HG02623 (cell line): Measurements from ENCODE around the gene FHOD3.

Experiments used
- ATAC-seq: cut with Tn5 transposase; IDR thresholded peaks from one replicate; pipeline ENCODE4 v1.9.1; 2021; ENCODE audit warnings: moderate library complexity; ENCODE audit not compliant: unreplicated experiment

FHOD3 gene

DNA sequence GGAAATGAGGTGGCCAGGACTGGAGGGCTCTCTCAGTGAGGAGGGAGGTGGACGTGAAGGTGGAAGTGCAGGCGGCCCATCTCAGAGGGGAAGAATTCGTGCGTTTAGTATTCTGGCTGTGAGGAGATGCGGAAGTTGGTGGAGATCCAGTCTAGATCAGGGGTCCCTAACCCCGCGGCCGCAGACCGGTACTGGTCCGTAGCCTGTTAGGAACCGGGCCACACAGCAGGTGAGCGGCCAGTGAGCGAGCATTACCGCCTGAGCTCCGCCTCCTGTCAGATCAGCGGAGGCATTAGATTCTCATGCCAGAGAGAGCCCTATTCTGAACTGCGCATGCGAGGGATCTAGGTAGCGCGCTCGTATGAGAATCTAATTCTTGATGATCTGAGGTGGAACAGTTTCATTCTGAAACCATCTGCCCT is 1.6 kb upstream of the FHOD3 start:
- no peak for ATAC-seq

DNA sequence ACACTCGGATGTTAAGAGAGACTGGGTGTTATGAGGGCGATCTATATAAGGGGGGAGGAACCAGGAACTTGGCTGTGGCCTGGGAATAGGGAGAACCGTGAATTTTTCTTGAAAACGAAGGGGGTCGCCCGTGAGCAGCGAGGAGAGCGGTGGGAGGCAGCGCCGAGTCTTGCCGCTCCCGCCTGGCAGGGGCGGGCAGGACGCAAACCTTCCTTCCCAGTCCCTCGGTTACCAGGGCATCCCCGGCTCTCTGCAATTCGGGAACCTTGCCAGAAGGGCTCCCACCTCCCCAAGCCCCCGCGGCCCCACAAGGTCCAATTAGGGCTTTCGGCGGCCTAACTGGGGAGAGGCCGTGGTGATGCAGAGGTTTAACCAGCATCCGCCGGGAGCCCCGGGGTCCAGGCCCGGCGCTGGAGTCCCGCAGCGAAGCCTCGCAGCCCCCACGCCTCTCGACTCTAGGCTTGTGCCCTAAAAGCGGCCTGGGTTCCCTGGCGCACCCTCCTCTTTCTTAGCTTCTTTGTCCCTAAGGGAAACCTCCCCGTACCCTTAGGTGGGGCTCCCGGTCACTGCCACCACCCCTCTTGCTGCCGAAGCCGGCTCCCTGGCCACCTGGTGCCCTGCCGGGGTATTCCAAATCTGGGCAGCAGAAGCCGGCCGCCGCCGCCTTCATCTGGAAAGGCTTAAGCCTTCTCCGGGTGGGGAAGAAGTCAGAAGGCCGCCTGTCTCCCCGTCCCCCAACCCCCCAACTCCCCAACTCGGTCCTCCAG is 680 bp upstream of the FHOD3 start:
- ATAC-seq, result no peak

DNA sequence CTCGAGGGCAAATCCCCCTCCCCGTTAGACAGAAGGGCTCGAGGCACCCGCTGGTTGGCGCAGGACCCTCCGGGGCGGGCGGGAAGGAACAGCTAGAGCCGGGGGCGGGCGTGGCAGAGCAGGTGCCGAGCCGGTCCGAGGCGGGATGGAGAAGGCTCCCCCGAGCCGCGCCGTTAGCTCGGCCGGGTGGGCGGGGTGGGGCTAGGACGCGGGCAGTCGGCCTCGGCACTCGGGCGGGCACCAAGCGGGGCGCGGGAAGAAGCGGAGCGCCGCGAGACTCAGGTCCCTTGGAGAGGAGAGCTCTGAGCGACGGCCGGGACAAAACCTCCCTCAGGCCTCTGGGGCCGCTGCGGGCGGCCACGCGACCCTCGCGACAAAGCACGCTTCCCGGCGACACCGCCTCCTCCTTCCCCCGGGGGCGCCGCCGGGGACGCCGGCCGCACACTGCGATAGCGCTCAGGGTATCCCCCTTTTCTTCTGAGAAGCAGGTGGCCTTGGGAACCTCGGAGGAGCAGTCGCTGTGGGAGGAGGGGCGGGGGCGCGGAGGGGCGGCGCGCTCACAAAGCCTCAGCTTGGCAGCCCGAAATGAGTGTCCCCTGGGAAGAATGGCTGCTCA is 721 bp downstream of the FHOD3 start:
- no peak for ATAC-seq

DNA sequence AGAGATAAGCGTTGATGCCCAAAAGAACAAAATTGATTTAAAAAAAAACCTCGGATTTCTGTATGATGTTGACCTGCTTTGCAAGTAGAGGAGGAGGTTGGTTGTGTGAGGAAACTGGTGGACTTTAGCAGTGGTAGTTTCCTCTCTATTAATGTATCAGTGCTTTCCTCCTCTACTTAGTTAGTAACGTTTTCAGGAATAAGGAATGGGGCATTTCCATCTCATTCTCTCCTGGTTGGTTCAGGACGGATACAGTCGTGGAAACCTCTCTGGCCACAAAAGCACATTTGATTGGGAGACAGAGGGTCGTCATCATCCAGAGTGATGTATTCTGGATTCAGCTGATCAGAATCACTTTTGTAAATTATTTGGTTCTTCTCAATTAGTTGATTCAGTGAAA is 1.5 kb downstream of the FHOD3 start:
- no peak for ATAC-seq

DNA sequence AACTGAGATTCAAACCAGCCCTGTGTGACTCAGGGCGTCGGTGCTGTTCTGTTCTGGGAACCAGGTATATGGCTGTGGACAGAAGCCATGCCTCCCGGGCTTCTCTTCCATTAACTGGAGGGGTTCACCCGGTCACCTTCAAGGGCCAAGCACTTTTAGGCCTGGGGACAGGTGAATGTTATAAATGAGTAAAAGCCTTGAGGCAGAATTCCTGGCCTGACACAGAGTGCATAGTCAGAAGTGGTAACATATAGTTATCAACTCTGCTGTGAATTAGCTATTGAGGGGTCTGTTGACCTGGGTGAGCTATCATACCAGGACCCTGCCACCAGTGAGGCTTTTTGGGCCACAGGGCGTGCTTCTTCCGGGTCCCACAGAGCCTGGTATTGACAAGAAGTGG is 2.7 kb downstream of the FHOD3 start:
- no peak for ATAC-seq

DNA sequence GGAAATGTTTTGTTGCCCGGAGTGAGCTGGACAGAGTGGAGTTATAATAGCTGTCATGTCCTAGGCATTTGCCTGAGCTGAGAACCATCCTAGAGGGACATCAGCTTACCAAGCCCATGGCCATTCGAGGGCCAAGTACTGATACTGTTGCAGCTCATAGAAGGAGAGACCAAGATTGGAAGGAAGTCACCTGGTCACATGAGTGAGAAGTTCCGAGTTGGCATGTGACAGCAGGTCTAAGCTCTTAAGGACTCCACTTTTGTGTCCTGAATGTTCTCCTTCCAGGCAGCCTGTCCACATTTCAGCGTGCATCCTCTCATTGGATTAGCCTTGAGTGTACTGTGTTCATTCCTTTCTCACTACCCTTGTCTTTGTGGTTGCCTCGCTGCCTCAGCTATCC is 4.4 kb downstream of the FHOD3 start:
- no peak for ATAC-seq

DNA sequence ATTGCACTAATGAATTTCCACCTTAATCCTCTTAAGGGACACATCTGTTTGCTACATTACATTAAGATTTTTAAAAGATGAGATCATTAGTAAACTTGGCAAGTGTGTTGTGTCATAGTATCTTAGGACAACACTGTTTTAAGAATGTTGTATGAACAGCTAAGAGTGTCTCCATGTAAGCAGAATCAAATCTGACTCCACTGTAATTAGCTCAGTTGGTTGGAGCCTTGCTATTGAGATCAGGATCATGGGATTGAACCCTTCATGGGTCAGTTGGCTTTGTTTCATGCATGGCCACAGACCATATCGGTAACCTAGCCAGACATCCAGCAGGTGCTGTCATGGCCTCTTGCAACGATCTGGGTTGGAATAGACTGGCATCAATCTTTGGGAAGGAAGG is 5.2 kb downstream of the FHOD3 start:
- ATAC-seq, result no peak

DNA sequence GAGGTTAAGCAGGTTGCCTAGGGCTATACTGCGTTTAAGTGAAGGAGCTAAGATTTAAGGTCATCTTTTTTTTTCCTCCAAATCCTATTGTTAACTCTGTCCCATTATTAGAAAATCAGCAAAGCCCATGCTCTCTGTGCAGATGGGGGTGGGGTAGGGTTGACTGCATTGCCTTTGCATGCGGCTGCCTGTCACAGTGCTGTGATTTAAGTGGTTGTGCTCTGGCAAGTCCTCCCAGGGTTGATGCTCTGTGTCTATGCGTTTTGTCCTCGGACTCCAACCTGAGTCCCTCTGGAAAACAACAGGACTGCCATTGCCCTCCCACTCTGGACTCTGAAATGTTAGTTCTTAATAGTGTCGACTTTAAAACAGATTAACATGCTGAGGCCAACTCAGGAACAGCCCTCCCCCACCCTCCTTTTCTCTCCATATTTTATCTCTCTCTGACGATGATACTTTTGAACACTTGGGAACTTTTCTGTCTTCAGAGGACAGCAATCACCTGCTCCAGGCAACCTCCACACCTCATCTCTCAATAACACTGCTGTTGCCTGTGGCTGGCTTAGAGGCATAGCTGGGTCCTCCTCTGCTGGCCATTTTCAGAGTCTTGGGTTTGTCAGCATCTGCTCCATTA is 5.8 kb downstream of the FHOD3 start:
- no peak for ATAC-seq

DNA sequence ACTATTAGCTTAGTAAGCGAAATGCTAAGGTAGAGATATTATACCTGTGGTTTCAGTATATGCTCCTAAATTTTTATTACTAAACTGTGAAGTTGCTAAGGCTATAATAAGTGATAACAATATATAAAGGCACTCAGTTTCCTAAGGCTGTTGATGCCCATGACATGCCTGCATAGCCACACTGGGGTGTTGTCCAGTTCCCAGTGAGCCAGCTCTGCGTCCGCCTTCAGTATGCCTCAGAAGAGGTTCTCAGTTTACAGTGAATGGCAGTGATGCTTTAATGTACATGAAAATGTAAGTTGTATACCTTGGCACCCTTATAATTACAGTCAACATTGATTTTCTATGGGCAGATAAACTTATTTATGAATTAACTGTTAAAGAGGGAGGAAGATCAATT is 7.2 kb downstream of the FHOD3 start:
- no peak for ATAC-seq

DNA sequence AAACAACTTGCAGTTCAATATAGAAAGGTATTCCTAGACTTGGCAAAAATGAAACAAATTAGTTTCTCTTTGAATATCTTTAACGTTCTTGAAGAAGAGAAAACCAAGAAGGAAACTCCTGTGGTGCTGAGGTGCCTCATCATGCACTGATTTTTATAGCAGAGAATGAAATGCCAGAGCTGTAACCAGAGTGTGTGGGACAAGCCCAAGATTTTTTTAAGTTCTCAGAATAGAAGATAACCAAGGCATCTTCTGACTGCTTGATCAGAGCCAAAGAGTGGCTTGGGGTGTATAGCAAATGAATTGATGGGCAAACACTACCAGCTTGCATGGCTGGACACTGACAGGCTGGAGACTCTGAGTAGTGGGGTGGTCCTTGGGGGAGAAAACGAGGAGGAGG is 7.9 kb downstream of the FHOD3 start:
- no peak for ATAC-seq

DNA sequence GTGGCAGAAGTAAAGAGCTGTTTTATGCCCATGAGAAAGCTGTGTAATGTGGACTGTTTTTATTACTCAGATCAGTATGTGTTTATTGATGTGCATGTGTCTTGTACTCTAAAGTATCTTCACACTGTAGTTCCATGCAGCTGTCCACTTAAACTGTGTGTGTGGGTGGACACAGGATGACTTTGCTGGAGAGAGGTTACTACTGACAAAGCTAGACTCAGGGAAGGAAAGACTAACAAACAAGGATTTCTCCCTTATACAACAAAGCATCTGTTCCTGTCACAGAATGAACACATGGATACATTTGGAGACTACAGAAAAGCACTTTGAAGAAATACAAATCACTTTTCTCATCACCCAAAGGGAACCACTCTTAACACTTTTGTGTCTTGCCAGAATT is 10.0 kb downstream of the FHOD3 start:
- no peak for ATAC-seq

DNA sequence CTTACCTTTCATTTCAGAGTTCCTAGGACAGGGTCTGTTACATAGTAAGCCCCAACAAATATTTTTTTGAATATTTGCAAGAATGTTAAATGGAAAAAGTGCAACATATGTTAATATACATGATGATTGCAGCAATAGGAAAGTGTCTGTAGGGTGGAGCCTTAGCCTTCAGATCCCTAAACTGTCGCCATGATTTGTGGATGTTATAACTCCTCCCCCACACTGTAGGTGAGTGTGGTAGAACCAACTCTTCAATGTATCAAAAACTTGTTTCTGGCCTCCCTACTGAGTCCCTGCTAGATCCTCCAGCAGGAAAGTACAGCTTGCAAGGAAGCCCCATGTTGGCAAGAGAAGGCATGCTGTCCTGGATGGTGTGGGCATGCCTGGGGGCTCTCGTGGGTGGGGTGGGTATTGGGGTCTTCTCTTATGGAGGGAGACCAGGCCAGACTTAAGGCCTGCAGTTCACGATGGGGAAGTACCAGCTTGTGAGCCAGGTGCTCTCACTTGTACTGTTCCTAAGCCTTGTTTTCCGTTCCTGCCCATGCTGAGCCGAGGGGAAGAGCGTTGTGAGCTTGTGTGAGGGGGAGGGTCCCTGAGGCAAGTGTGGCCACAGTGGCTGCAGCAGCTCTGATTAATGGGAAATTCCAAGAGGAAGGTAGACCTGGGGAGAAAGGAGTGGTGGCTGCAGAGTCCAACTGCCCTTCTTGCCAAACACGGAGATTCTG is 11.4 kb downstream of the FHOD3 start:
- ATAC-seq, result no peak

DNA sequence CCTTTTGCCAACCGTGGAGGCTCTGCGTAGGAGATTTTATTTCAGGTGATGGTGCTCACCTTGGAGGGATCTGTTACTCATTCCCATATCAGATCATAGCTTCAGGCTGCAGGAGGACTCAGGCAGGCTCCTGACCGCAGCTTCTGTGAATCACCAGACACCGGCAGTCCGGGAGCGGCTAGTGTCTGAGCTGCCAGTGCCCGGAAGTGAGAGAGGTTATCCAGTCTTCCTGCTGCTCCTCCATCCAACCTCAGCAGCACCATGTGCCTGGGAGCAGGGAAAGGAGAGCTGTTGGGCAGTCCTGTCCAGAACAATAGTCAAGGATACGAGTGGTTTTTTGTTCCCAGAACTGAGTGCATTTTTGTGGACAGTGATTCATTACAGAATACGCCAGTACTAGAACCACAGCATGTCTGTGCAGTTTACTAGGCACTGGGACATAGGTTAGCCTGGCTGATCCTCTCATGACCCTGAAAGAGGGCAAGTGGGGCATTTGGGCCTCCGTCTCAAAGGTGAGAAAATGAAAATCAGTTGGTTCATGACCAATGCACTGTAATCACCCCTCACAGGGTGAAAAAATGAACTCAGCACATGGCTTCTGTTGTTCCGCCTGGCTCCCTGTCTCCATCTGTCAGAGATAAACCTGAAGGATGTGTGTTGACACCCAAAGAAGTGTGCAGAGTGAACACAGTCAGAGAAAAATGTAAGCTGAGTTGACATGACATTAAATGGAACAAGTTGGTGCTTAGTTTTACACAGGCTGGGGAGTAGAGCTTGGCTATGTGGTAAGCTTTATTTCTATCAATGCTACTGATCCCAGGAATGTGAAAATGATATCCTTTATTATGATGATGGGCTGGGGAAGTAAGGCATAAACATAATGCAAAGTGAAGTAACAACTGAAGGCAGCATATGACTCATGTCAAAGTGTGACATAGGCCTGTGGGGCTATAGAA is 12.2 kb downstream of the FHOD3 start:
- no peak for ATAC-seq

DNA sequence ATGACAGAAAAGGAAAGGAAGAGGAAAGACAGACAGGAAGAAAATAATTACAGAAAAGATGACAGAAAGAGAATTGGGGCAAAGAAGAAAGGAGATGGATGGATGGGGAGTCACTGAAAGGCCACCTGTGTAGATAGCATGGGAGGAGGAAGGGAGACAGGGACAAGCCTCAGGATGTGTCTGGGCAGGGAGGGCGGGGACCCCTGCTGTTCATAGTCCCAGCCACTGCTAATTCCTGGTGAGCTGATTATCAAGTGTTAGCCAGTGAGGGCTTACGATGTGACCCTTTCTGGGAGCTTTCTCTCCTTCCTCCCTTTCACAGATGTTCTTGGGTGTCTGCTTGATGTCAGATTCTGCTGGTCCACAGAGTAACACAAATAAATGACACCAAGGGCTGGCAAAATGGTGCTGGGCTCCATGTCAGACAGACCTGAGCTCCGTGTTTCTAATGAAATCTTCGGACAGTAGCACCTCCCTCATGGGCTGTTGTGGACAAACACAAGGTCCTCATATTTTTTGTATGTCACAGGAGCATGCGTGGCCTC is 13.6 kb downstream of the FHOD3 start:
- no peak for ATAC-seq

DNA sequence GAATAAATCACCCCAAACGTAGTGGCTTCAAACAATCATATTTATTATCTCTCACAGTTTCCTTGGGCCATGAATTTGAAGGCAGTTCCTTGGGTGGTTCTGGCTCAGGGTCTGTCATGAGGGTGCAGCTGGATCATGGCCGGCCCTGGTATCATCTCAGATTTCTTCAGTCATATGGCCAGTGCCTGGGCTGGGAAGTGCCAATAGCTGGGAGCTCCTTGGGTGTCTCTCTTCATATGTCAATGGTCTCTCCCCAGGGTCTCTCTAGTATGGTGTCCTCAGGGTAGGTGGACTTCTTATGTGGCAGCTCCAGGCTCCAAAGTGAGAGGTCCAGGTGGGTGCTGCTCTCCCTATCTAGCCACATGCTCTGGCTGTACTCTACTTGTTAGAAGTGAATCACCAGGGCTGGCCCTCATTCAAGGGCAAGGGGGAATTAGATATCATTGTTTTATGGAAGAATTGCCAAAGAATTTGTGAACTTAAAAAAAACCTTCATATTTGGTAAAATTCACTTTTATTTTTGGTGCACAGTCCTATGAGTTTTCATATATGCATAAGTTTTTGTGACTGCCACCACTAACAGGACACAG is 15.4 kb downstream of the FHOD3 start:
- ATAC-seq, result no peak

DNA sequence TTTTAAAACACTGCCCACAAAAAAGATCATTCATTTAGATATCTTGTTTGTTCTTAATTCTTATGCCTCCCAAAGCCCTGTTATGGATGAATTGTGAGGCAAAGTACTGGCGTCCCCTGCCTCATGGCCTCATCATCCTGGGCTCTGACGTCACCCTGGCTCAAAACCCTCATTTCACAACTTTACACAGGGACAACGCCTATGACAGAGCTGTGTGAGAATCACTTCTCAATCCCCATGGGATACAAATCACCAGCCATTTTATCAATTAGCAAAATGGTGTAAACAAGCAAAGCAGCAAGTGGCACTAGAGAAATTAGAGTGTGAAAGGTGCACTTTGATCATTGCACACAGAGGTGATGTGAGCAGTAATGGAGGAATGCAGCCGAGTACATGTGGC is 16.6 kb downstream of the FHOD3 start:
- no peak for ATAC-seq

DNA sequence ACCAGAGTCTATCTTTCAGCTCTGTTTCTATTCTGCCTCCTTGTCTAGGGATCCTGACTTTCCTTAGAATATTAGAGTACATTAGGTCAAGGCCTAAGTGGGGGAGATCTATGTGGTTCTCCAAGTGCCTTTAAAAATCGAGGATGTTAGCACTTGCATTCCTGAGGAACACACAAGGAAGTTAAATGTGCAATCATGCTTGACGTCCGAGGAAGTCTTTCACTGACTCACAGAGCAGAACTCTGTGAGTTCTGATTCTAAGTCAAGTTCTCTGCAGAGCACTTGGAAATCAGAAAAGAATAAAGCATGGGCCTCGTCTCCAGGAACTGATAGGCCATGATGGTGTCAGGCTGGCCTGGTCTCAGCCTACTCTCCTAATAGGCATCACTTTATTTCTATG is 17.2 kb downstream of the FHOD3 start:
- no peak for ATAC-seq

DNA sequence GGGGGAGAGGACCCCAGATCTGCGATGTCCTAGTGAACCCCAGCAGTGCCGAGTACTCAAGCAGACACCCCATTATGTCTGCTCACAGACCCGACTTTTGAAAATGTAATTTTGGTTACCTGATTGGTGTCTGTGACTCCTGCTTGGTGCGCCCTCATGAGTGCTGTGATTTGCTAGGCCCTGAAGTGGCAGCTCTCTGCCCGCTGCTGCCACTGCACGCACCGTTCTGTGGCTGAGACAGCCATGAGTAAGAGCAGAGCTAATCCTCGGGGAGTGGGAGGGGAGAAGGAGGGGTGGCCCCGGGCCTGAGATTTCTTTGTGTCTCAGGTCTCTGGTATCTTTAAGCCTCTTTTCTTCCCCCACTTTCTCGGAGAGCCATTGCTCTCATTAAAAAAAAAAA is 18.2 kb downstream of the FHOD3 start:
- ATAC-seq, result no peak

DNA sequence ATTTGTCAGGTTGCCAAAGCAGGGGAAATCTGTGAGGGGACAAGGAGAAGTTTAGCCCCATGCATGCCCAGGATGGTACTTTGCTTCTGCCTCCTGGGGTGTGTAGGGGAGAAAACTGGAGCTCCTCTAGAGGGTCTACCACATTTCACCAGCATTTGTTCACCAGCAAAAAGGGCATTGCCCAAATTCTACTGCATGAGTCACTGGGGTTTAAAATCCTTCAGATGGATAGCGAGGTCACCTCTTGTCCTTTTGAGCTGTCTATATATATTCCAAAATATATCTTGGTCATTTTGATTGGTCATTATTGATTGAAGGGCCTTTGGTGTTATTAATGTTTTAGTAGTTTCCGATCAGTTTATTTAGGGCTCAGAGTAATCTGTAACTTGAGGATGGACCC is 18.7 kb downstream of the FHOD3 start:
- ATAC-seq, result no peak
